NCI-H146 (cell line): ENCODE measurements around the gene ETNK1.
"Not testable (repeated sequence)": the region's sequence is repeated elsewhere in the genome, so short reads cannot be mapped to it uniquely, and the experiment has no call there.

Experiments
- DNase-seq: peaks from one replicate; lab custom pipeline; 2025; lab: John Stamatoyannopoulos, UW

ETNK1 gene

DNA sequence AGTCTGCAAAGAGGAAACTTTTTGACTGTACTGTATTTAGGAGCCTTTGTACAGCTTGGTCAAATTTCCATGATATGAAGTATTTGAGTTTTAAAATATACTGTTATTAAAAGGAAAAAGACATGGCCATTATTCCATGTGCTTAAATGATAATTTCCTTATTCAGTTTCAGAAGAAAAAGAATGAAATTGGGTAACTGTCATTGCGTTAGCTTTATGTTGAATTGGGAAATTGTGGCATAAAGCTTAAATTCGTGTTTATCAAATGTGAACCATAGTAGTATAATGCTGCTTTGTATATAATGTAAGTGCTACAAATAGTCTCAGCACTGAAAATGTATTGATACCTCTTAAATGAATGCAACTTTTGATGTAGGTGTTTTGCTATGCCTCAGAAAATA lies 64.9 kb downstream of the ETNK1 start:
- no peak for DNase-seq

GRCh38 chr12:22691319-22691718 lies 66.3 kb downstream of the ETNK1 start:
- no peak for DNase-seq

DNA sequence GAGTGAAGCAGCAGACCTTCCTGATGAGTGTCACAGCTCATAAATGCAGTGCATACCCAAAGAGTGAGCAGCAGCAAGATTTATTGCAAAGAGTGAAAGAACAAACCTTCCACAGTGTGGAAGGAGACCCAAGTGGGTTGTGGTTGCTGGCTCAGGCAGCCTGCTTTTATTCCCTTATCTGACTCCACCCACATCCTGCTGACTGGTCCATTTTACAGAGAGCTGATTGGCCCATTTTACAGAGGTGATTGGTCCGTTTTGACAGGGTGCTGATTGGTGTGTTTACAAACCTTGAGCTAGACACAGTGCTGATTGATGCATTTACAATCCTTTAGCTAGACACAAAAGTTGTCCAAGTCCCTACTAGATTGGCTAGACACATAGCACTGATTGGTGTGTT lies 67.5 kb downstream of the ETNK1 start:
- not testable (repeated sequence) for DNase-seq

DNA sequence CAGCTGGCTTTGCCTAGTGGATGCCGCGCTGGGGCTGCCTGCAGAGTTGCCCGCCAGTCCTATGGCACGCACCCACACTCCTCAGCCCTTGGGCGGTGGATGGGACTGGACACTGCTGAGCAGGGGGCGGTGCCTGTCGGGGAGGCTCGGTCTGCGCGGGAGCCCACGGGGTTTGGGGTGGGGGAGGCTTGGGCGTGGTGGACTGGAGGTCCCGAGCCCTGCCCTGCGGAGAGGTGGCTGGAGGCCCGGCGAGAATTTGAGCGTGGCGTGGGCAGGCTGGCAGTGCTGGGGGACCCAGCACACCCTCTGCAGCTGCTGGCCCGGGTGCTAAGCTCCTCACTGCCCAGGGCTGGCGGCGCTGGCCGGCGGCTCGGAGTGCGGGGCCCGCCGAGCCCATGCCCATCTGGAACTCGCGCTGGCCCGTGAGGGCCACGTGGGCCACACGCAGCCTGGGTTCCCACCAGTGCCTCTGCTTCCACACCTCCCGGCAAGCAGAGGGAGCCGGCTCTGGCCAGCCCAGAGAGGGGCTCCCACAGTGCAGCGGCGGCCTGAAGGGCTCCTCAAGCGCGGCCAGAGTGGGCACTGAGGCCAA lies 68.1 kb downstream of the ETNK1 start:
- DNase-seq: no peak

- no peak for DNase-seq
Measured at GRCh38 chr12:22698576-22698975, 73.6 kb downstream of the ETNK1 start.

GRCh38 chr12:22699705-22700104 lies 74.7 kb downstream of the ETNK1 start:
- DNase-seq: peak; percentile 87

GRCh38 chr12:22700106-22700505 lies 75.1 kb downstream of the ETNK1 start:
- DNase-seq: no peak

DNA sequence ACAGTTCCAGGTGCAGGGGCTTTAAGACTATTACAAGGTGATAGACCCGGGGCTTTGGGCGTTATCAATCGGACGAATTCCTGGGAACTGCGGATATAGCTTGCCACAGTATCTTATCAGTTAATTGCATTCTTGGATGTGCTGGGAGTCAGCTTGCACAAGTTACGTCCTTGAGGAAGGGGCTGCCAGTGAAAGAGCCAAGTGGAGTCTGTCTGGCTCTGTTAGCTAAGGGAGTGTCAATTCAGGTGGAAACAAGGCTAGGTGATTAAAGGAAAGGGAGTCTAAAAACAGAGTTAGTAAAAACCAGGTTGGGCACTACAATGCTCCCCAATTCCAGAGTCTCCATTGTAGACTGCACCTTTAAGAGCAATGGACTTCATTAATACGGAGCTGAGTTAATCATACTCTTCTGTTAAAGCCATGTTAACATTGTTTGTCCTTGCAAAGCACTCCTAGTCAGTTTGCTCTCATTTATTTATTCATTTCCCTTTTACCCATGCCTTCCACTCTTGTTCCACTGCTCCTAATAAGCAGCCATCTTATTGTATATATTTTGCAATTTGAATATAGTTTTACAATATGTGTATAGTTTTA lies 76.3 kb downstream of the ETNK1 start:
- DNase-seq: peak; percentile 7

DNA sequence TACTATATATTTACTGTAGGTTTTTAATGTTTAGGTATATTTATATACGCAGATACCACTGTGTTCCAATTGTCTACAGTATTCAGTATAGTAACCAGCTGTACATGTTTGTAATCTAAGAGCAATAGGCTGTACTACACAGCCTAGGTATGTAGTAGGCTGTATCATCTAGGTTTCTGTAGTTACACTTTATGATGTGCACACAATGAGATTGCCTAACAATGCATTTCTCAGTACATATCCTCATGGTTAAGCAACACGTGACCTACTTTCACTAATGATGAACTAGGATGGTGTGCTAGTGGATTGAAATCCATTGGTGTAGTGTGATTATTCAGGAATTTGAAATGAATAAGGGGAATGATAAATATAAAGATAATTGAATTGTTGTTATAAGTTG lies 77.7 kb downstream of the ETNK1 start:
- DNase-seq: no peak

- DNase-seq: peak; percentile 21
Measured at GRCh38 chr12:22709292-22709691, 84.3 kb downstream of the ETNK1 start.

- no peak for DNase-seq
Measured at GRCh38 chr12:22712083-22712482, 87.1 kb downstream of the ETNK1 start.

- DNase-seq: no peak
Measured at GRCh38 chr12:22715254-22715653, 90.3 kb downstream of the ETNK1 start.

DNA sequence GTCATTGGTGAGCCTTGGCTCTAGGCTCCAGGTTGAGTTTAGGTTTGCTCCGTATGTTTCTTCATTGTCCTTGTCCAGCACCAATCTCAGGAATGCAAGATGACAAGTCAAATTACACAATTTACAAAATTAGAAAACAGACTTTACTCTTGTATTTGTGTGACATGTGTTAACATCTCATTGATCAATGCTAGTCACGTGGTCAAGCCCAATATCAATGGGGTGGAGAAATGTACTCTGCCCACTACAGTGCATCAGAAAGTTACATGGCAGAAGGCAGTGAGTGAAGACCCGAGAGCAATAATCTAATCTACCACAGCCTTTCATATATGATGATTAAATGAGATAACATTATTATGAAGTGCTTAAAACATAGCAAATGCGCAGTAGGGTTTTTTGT lies 94.8 kb downstream of the ETNK1 start:
- DNase-seq: no peak

- no peak for DNase-seq
Measured at GRCh38 chr12:22722081-22722480, 97.1 kb downstream of the ETNK1 start.

DNA sequence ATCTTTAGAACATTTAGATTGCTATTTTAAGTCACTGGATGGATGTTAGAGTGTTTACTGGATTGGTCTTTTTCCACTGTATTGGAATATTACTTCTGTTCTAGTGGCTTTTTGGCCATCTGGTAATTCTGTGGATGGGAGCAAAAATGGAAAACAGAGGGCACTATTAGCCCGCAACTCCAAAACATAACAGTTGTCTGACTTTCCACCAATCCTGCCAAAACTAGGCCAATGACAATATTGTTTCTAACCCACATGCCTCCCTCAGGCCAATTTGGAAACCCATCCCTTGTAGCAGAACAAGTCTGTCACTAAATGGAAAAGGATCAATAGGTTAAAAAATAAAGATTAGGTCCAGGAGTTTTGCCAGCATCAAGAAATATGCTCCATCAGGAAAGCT lies 97.8 kb downstream of the ETNK1 start:
- DNase-seq: no peak

DNA sequence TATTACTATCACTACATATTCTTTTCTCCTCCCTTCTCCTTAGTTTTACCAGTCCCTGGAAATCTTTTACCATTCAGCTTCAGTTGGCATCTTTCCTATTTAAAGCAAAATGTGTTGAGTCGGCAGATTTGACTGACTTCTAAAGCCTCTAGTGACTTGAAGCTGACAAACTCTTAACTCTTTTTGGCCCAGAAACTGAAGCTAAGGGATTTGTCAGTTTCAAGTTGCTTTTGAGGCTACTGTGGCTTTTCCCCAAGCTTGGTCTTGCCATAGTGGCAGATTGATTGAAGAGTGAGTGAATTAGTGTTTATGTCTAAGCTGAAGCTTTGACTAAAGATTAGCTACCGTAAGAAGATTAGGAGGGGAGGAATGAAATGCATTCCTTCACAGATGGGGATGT lies 104.0 kb downstream of the ETNK1 start:
- no peak for DNase-seq

- DNase-seq: no peak
Measured at GRCh38 chr12:22729431-22729956, 104.5 kb downstream of the ETNK1 start.

DNA sequence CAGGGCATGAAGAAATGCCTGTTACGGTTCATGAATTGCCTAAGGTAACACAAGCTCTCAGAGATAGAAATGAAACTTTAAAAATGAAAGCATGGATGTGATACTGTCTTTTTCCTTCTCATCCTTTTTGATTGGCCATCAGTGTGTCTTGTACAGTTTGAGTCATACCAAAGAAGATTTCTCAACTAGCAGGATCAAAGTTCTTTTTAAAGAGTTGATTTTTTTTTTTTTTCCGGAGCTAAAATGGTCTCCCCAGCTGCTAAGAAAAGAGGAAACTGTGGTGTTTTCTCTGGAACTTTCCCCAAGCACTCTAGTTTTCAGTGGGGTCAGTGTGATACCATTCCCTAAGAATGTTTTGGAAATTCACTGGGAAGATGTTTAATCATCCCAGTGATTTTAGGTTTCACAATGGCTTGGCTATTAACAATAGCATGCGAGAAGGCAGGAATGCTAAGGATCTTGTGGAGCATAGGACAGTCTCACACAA lies 105.0 kb downstream of the ETNK1 start:
- no peak for DNase-seq

GRCh38 chr12:22731236-22731635 lies 106.3 kb downstream of the ETNK1 start:
- DNase-seq: no peak

- DNase-seq: no peak
Measured at GRCh38 chr12:22733756-22734155, 108.8 kb downstream of the ETNK1 start.

DNA sequence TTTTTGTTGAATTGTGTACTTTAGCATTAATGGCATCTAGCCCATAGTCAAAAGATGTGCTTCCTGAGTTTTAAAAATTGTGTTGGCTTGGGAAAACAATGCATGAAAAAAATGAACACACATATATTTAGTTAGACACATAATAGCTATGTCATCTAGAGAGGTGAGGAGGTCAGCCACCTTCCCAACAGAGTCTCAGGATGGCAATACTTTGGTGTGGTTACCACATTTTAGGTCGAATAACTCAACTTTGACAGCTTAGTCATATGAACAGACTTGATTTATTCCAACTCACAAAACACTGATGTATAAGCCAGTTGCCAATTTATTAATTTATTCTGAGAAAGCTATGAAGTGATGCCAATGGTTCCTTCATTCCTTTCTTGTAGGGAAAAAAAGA lies 114.0 kb downstream of the ETNK1 start:
- no peak for DNase-seq
